ENCODE results near the gene NTRK3. TPM values are rescaled to one million over a fixed set of nuclear protein-coding genes. Genes with fewer than 3 reads are reported as not detected.

Gene NTRK3
- total RNA-seq, 1 donor from 2014 or later, result 1.1 TPM

DNA sequence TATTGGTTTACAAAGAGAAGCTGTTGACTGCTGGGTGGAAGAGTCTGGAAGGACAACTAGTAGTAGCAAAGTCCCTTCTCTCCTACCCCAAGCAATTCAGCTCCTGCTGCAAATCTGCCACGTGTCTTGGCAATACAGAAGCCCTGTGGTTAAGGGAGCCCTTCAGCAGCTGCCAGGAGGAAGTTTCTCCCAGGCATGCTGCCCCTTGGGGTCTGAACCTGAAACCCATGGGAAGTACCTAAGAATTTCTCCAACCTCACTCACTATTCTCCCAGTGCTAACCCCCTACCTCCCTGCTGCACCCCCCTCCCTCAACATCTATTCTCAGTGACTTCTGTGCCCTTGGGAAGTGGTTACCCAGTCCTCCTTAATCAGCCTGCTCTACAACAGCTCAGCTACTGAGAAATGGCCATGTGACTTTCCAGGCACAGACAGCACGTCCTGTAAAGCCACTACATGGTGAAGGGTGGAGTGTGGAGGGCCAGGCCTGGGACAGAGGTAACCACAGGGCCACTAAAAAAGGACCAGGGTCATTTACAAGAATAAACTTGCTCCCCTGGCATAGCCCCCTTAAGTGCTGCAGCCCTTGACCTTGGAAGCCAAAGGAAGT, 316.6 kb downstream of the NTRK3 start:
- Mint-ChIP-seq H3K9me3 (no peaks in the 10 kb centered on the region), H3K36me3 (ENCODE audit: low read depth) (no peaks in the 10 kb centered on the region), H3K27me3 (ENCODE audit: low read depth) (peaks cover 31% of the 10 kb centered on the region), H3K27ac (ENCODE audit: unreplicated experiment) (no peak overlapping the region), H3K4me1 (no peaks in the 10 kb centered on the region), H3K4me3 (no peak overlapping the region)
- no peak for DNase-seq (ENCODE audit: low read depth, low spot score)
- TF ChIP-seq, protein P1, sequence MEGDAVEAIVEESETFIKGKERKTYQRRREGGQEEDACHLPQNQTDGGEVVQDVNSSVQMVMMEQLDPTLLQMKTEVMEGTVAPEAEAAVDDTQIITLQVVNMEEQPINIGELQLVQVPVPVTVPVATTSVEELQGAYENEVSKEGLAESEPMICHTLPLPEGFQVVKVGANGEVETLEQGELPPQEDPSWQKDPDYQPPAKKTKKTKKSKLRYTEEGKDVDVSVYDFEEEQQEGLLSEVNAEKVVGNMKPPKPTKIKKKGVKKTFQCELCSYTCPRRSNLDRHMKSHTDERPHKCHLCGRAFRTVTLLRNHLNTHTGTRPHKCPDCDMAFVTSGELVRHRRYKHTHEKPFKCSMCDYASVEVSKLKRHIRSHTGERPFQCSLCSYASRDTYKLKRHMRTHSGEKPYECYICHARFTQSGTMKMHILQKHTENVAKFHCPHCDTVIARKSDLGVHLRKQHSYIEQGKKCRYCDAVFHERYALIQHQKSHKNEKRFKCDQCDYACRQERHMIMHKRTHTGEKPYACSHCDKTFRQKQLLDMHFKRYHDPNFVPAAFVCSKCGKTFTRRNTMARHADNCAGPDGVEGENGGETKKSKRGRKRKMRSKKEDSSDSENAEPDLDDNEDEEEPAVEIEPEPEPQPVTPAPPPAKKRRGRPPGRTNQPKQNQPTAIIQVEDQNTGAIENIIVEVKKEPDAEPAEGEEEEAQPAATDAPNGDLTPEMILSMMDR (conservative IDR thresholded peaks at IDR 0.05), result no peak

DNA sequence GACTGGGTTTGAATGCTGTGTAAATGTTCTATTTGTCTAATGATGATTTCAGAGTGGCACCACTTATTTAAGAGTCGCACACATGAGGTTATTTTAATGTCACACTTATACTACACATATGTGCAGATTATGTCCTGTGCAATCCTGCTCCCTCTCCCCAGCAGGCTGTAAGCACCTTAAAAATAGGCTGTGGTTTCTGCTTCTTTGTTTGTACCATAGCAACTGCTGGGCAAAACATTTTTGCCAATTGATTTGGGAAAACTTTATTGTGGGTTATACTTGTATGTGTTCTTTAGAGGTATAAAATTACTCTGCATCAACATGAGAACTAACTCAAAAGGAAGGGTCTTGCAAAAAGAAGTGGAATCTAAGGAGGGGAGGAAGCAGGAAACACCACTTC, 318.5 kb downstream of the NTRK3 start:
- TF ChIP-seq, protein P1 (conservative IDR thresholded peaks at IDR 0.05), result no peak
- Mint-ChIP-seq H3K9me3 (no peaks in the 10 kb centered on the region), H3K27me3 (ENCODE audit: low read depth) (peaks cover 27% of the 10 kb centered on the region), H3K4me3 (no peak overlapping the region), H3K27ac (ENCODE audit: unreplicated experiment) (no peak overlapping the region), H3K4me1 (no peaks in the 10 kb centered on the region), H3K36me3 (ENCODE audit: low read depth) (no peaks in the 10 kb centered on the region)
- no peak for DNase-seq (ENCODE audit: low read depth, low spot score)

DNA sequence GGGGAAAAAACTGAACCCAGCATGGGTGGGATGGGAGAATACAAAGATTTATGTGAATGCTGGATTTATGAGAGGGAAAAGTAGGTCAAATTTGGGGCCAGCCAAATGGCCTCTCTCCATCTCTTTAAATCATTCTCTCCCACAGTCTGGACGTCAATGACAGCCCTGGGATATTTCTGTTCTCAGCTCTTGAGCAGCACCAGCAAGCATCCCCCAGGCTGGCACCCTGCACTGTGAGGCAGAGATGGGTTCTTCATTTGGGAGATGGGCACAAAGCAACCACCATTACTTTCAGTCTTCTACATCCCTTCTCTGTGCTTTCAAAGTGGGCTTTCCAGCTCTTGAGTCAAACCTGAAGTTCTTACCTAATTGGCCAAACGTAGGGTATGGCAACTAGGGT, 321.0 kb downstream of the NTRK3 start:
- Mint-ChIP-seq H3K9me3 (no peaks in the 10 kb centered on the region), H3K4me3 (no peak overlapping the region), H3K36me3 (ENCODE audit: low read depth) (no peaks in the 10 kb centered on the region), H3K4me1 (no peaks in the 10 kb centered on the region), H3K27ac (ENCODE audit: unreplicated experiment) (no peak overlapping the region), H3K27me3 (ENCODE audit: low read depth) (peaks cover 24% of the 10 kb centered on the region)
- TF ChIP-seq, protein P1 (conservative IDR thresholded peaks at IDR 0.05), result no peak
- DNase-seq (ENCODE audit: low read depth, low spot score), result no peak

DNA sequence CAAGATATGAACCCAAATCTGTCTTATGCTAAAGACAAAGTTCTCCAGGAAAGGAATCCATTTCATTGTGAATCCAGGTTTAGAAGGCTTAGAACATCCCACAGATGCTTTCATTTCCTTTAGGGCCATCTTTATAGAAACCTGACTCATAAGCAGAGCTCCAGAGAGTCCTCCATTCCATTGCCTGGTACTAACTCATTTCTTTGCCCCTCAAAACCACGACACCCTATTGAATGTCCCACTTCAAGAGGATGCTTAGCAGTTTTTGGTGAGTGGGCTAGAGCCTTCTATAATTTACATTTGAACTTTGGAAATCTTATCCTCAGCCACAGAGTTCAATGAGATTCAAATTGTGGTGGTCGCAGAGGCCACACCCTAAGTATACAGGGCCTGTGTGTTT, 325.0 kb downstream of the NTRK3 start:
- H3K27ac Mint-ChIP-seq (ENCODE audit: unreplicated experiment), result no peak overlapping the region
- DNase-seq (ENCODE audit: low read depth, low spot score), result no peak
- H3K4me3 Mint-ChIP-seq, result no peak overlapping the region
- no peaks in the 10 kb centered on the region for H3K4me1 Mint-ChIP-seq
- no peaks in the 10 kb centered on the region for H3K9me3 Mint-ChIP-seq
- H3K36me3 Mint-ChIP-seq (ENCODE audit: low read depth), result no peaks in the 10 kb centered on the region
- TF ChIP-seq, protein P1 (conservative IDR thresholded peaks at IDR 0.05), result no peak
- H3K27me3 Mint-ChIP-seq (ENCODE audit: low read depth), result peaks cover 13% of the 10 kb centered on the region

DNA sequence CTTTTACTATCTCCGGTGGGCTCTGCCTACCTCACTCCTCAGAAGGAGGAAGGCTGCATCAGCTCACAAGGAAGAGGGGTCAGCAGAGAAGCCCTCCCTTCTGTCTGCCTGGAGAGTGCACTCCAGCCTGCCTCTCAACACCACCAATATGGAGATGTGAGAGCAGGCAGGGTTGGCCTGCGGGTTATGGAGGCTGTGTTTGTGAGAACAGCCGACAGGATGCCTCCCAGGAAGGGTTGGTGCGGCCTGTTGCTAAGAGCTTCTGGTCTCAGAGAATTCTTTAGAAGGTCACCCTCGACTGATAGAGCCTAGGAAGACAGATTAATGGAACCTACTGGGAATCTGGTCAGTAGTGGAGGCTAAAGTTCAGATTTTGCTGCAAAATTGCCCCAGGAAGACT, 326.1 kb downstream of the NTRK3 start:
- Mint-ChIP-seq H3K27me3 (ENCODE audit: low read depth) (peaks cover 5% of the 10 kb centered on the region), H3K4me1 (no peaks in the 10 kb centered on the region), H3K4me3 (no peak overlapping the region), H3K36me3 (ENCODE audit: low read depth) (no peaks in the 10 kb centered on the region), H3K27ac (ENCODE audit: unreplicated experiment) (no peak overlapping the region), H3K9me3 (no peaks in the 10 kb centered on the region)
- TF ChIP-seq, protein P1 (conservative IDR thresholded peaks at IDR 0.05), result no peak
- no peak for DNase-seq (ENCODE audit: low read depth, low spot score)
